Ovary (tissue), 10 donors: Measurements from ENCODE around the gene PTAR1. TPM values are rescaled to one million over a fixed set of nuclear protein-coding genes. Genes with fewer than 3 reads are reported as not detected.

ENCODE experiments used
- DNase-seq, 5 donors: peaks; one replicate each; pipeline ENCODE4 v3.0.0-alpha.2; 2019 to 2020
- H3K27ac ChIP-seq, 2 donors: fragments of 200-600 bp; one replicate each; pipeline versions ENCODE4 v1.5.1 to v1.8.0; 2019 to 2022
- H3K27me3 ChIP-seq: fragments of 200-600 bp; one replicate; pipeline ENCODE4 v1.8.0; 2022
- H3K36me3 ChIP-seq: fragments of 200-600 bp; sonication (generic); one replicate; pipeline ENCODE4 v1.5.1; 2019
- H3K4me1 ChIP-seq: one replicate; pipeline ENCODE4 v1.8.1; 2013; ENCODE audit warnings: mild to moderate bottlenecking, moderate library complexity; ENCODE audit not compliant: insufficient read depth
- H3K4me3 ChIP-seq: fragments of 200-600 bp; sonication (generic); one replicate; pipeline ENCODE4 v1.5.1; 2017
- H3K9me3 ChIP-seq, 2 donors: fragments of 200-600 bp in 1 of 2; sonication (generic) in 1 of 2; one replicate each; pipeline versions ENCODE4 v1.5.1 to v1.8.1; 2013 to 2019; ENCODE audit warnings: mild to moderate bottlenecking in 1 of 2, moderate library complexity in 1 of 2
- CTCF ChIP-seq, 3 donors: fragments of 450-650 bp in 2 of 3; fragments of 200-600 bp in 1 of 3; IDR thresholded peaks; one replicate each; pipeline versions ENCODE4 v1.5.1 to v1.8.0; 2016 to 2022; ENCODE audit warnings: antibody characterized with exemption in 3 of 3, mild to moderate bottlenecking in 1 of 3
- EP300 ChIP-seq: sonication (generic); formaldehyde crosslinking; IDR thresholded peaks from one replicate; pipeline ENCODE4 v1.6.1; 2017; ENCODE audit warnings: antibody characterized with exemption
- POLR2A ChIP-seq: fragments of 450-650 bp; IDR thresholded peaks from one replicate; pipeline ENCODE4 v1.6.1; 2017; ENCODE audit warnings: antibody characterized with exemption, mild to moderate bottlenecking, moderate library complexity
- WGBS, 3 donors: extraction: QIAGEN DNeasy Blood & Tissue Kit in 1 of 3; methylation state at CpG; one replicate each; pipeline versions ENCODE4 v1.1.5 to v1.1.7; 2013 to 2017; 5-methylcytosine and 5-hydroxymethylcytosine counted together
- intact Hi-C, 4 donors: fragments of 100-400 bp; cut with DNase I; formaldehyde crosslinking; loops; one replicate each; pipeline versions ENCODE4 v1.11.0 to v1.15.1; 2022 to 2023
- long read RNA-seq, 3 donors: library from polyadenylated mRNA in 2 of 3; unstranded in 2 of 3; transcript quantifications; one replicate each; pipeline ENCODE4 v2.0.0 and lab custom pipeline, GENCODE V29; 2021 to 2026
- polyA plus RNA-seq, 2 donors: library from polyadenylated mRNA; stranded (reverse); fragments of 200-250 nt in 1 of 2; fragments of 350-450 nt in 1 of 2; fragmentation: Illumina TruSeq in 1 of 2; extraction: RNeasy Lipid Tissue Mini Kit (QIAGEN cat#74804) in 1 of 2; gene quantifications; one replicate each; pipeline ENCODE4 v1.2.3, GENCODE V29; 2013 to 2014
- total RNA-seq, 7 donors: library from RNA; depleted of rRNA in 2 of 7; stranded (reverse); fragments of >200 nt in 2 of 7; fragmentation: NEBNext Ultra II Directional in 3 of 7; extraction: Animal tissue kit (Norgen Biotek cat#: 25700) in 3 of 7; gene quantifications; one replicate each; pipeline versions ENCODE4 v1.1.0 to v1.2.4, GENCODE V29; 2016 to 2023
- donor health status: DM: no; HTN: no; CAD: no; lungs with moderate emphysema.
- donor health status: DM: no; HTN: no; CAD: no.
- donor health status: Bipolar disorder and iron deficiency.
- donor health status: DM: yes; HTN: yes; CAD: no.
- donor health status: DM: no; HTN: no; CAD: no.
- donor health status: DM: yes; HTN: yes; CAD: no.

The PTAR1 gene, protein sequence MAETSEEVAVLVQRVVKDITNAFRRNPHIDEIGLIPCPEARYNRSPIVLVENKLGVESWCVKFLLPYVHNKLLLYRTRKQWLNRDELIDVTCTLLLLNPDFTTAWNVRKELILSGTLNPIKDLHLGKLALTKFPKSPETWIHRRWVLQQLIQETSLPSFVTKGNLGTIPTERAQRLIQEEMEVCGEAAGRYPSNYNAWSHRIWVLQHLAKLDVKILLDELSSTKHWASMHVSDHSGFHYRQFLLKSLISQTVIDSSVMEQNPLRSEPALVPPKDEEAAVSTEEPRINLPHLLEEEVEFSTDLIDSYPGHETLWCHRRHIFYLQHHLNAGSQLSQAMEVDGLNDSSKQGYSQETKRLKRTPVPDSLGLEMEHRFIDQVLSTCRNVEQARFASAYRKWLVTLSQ
- total RNA-seq (10 to 100 TPM; 38.5 to 63.0 (median 49.5) TPM), polyA plus RNA-seq (10 to 100 TPM in 1 of 2 donors, 1 to 10 TPM in 1; 9.8 to 19.1 TPM)
- long read RNA-seq, donor 1, partial matches to known transcripts, result 7 of 25 reads
- long read RNA-seq, donor 1, other reads (novel, unspliced or antisense), result 11 of 25 reads
- long read RNA-seq, donor 2, partial matches to known transcripts, result 0 of 4 reads
- long read RNA-seq, donor 2, other reads (novel, unspliced or antisense), result 0 of 4 reads
- long read RNA-seq, donor 3, full-length matches to known transcripts, result 5 of 23 reads
- long read RNA-seq, donor 3, partial matches to known transcripts, result 2 of 23 reads
- long read RNA-seq, donor 3, other reads (novel, unspliced or antisense), result 16 of 23 reads

DNA sequence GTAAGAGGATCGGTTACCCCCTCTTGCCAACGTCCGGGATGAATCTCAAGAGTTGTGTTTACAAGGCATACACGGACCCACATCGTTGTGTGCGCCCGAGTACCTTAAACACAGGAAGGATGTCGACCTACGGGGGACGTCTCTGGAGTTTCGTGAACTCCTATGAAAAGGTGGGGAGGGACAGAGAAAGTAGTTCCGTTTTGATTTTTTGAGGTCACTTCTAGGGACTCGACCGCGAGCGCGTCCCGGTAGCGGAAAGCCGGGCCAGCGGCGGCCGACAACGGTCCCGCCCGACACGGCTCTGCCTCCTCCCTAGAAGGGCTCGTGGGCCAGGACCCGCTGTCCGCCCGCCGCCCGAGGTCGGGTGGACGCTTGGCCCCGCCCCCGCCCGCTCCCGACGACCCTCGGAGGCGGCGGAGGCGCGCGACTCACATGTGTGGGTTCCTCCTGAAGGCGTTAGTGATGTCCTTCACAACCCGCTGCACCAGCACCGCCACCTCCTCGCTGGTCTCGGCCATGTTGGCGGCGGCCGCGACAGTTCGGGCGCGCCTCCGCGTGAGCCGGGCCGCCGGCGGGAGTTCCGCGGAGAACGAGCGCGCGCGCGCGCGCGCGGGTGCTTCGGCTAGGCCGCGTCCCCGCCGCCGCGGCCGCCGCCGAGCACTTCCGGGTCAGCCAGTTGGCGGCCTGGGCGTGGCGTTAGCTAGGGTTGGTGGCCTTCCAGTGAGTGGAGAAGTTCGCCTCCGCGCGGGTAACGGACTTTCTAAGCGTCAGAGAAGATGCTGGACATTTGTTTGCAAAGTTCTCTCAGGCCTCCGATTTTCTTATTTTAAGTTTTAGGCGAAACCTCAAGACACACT lies at the start of gene PTAR1:
PTAR1 (minus strand) TSS at position 591 of the 857 bp plus-strand sequence; CDS start at position 518, 73 bp downstream.
- TF ChIP-seq POLR2A, result peak; percentile 64
- TF ChIP-seq EP300, result no peak
- TF ChIP-seq CTCF (IDR thresholded peaks at IDR 0.05), result peak in 1 of 3 donors; percentile 13
- peak within 1 kb of the TSS; percentile 90 for H3K27ac ChIP-seq
- peaks cover 2% of the 10 kb centered on the region for H3K4me1 ChIP-seq
- H3K4me3 ChIP-seq, result peak within 1 kb of the TSS; percentile 68
- no peaks in the 10 kb centered on the region for H3K36me3 ChIP-seq
- no peaks in the 10 kb centered on the region for H3K9me3 ChIP-seq
- peak; percentile 89 to 95 (median 92) for DNase-seq
- intact Hi-C loops, result loop anchor here in 1 of 4 donors (5.0 kb wide), 1 partner anchor 87 kb away; the partner anchor contains the start of gene APBA1
- H3K27me3 ChIP-seq, result no peaks in the 10 kb centered on the region
- 0 to 1% (median 1%) methylated on average over 57 to 98 of the region's 98 CpGs for WGBS, 3 donors

DNA sequence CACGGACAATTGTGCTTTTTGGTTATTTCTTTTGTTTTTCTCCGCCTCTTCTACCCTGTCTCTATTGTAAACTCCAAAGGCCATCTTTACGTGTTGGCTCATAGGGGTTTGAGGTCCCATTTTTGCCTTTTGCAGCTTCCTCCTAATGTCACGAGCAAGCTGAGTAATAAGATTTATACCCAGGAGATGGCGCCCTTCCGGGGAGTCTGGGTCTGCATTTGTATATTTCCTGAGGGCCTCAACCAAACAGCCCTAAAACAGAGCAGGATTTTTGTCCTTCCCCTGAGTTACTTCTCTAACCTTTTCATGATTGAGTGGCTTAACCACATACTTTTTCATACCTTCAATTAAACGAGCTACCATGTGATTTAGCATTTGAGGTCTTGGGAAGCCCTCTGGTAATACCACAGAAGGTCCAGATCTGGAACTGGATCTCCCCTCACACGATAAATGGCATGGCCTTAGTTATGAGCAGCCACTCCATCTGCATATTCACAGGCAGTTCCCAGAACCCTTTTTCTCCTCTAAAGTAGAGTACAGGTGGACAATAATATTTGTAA lies 49.6 kb upstream of the PTAR1 start:
- Histone ChIP-seq H3K9me3 (no peaks in the 10 kb centered on the region), H3K4me1 (no peaks in the 10 kb centered on the region), H3K27me3 (no peaks in the 10 kb centered on the region), H3K4me3 (no peak overlapping the region), H3K36me3 (no peaks in the 10 kb centered on the region), H3K27ac (no peak overlapping the region)
- no peak for DNase-seq
- 72 to 79% (median 77%) methylated on average over 8 of the region's 8 CpGs for WGBS, 3 donors
- TF ChIP-seq POLR2A (no peak), EP300 (no peak), CTCF (IDR thresholded peaks at IDR 0.05) (no peak)
- intact Hi-C loops, result no loop called here

DNA sequence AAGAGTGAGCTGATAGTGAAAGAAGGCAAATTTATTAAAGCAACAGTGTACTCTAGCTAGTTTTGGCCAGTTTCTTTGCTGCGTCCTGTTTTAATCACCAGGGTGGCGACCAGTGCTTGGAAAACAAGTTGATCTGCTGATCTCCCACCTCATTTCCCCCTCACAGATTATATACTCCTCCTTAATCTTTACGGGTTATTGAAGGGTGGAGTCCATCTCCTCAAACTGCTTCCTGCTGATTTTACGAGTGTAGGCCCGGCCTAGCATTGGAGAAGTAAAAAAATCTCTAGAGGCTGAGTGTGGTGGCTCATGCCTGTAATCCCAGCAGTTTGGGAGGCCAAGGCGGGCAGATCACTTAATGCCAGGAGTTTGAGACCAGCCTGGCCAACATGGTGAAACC lies 46.8 kb upstream of the PTAR1 start:
- H3K36me3 ChIP-seq, result no peaks in the 10 kb centered on the region
- H3K4me3 ChIP-seq, result no peak overlapping the region
- H3K9me3 ChIP-seq, result no peaks in the 10 kb centered on the region
- no peak for DNase-seq
- 74 to 76% (median 75%) methylated on average over 6 of the region's 6 CpGs for WGBS, 3 donors
- TF ChIP-seq POLR2A (no peak), CTCF (IDR thresholded peaks at IDR 0.05) (no peak), EP300 (no peak)
- no peaks in the 10 kb centered on the region for H3K4me1 ChIP-seq
- no peaks in the 10 kb centered on the region for H3K27me3 ChIP-seq
- no peak overlapping the region for H3K27ac ChIP-seq
- intact Hi-C loops, result no loop called here
